ACC112 (cell line): Measurements from ENCODE around the gene BUB1B.
A peak's percentile ranks its signal among the peaks of the same experiment; 100 is the strongest.

Experiments
- H2AFZ ChIP-seq: fragments of 200-600 bp; sonication (generic); one replicate; pipeline ENCODE4 v1.6.0; 2017; ENCODE audit warnings: antibody characterized with exemption, low read length; ENCODE audit not compliant: unreplicated experiment
- H3K27ac ChIP-seq: fragments of 200-600 bp; sonication (generic); 2 replicates; pipeline ENCODE4 v1.5.1; 2014; ENCODE audit warnings: low read depth, mild to moderate bottlenecking, antibody characterized with exemption, low read length, moderate library complexity
- H3K27me3 ChIP-seq: fragments of 200-600 bp; sonication (generic); 2 replicates; pipeline ENCODE4 v1.6.1; 2014; ENCODE audit warnings: mild to moderate bottlenecking, antibody characterized with exemption, low read length, moderate library complexity, mixed read lengths; ENCODE audit not compliant: insufficient read depth
- H3K36me3 ChIP-seq: fragments of 200-600 bp; sonication (generic); 2 replicates; pipeline ENCODE4 v1.6.1; 2016; ENCODE audit warnings: mild to moderate bottlenecking, antibody characterized with exemption, low read length, moderate library complexity, mixed read lengths; ENCODE audit not compliant: insufficient read depth
- H3K4me1 ChIP-seq: fragments of 200-600 bp; sonication (generic); one replicate; pipeline ENCODE4 v1.6.1; 2016; ENCODE audit warnings: low read length, mixed read lengths; ENCODE audit not compliant: insufficient read depth, unreplicated experiment, control insufficient read depth
- H3K4me3 ChIP-seq: fragments of 200-600 bp; sonication (generic); 2 replicates; pipeline ENCODE4 v1.5.1; 2014; ENCODE audit warnings: mild to moderate bottlenecking, low read depth, low read length
- H3K79me2 ChIP-seq: fragments of 200-600 bp; sonication (generic); one replicate; pipeline ENCODE4 v1.6.0; 2016; ENCODE audit warnings: low read length; ENCODE audit not compliant: control insufficient read depth, unreplicated experiment, insufficient read depth

BUB1B gene

DNA sequence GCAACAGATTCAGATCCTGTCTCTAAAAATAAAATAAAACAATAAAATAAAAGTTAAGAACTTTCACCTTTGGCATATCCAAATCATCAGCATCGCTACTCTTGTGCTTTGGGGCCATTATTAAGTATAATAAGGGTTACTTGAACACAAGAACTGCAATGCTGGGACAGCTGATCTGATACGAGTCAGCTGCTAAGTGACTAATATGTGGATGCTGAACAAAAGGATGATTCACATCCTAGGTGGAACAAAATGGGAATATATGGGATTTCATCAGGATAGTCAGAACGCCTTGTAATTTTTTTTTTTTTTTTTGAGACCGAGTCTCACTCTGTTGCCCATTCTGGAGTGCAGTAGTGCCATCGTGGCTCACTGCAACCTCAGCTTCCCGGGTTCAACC, 29.7 kb downstream of the BUB1B start:
- H3K36me3 ChIP-seq = peaks cover 9% of the 10 kb centered on the region
- peak overlapping the region; percentile 31 for H3K27ac ChIP-seq
- peaks cover 7% of the 10 kb centered on the region for H3K79me2 ChIP-seq
- peaks cover 13% of the 10 kb centered on the region for H3K4me1 ChIP-seq
- no peak overlapping the region for H2AFZ ChIP-seq
- H3K4me3 ChIP-seq = no peak overlapping the region
- H3K27me3 ChIP-seq = no peaks in the 10 kb centered on the region

DNA sequence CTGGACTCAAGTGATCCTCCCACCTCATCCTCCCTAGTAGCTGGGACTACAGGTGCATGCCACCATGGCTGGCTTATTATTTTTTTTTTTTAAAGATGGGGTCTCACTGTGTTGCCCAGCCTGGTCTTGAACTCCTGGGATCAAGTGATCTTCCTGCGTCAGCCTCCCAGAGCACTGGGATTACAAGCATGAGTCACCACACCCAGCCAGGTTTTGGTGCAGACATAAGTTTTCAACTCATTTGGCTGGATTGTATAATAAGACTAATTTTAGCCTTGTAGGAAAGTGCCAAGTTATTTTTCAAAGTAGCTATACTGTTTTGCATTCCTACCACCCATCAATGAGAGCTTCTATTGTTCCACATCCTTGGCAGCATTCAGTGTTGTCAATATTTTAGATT, 32.1 kb downstream of the BUB1B start:
- no peak overlapping the region for H3K27ac ChIP-seq
- no peak overlapping the region for H3K4me3 ChIP-seq
- H2AFZ ChIP-seq = no peak overlapping the region
- H3K36me3 ChIP-seq = peaks cover 9% of the 10 kb centered on the region
- H3K4me1 ChIP-seq = peaks cover 13% of the 10 kb centered on the region
- peaks cover 7% of the 10 kb centered on the region for H3K79me2 ChIP-seq
- H3K27me3 ChIP-seq = no peaks in the 10 kb centered on the region

DNA sequence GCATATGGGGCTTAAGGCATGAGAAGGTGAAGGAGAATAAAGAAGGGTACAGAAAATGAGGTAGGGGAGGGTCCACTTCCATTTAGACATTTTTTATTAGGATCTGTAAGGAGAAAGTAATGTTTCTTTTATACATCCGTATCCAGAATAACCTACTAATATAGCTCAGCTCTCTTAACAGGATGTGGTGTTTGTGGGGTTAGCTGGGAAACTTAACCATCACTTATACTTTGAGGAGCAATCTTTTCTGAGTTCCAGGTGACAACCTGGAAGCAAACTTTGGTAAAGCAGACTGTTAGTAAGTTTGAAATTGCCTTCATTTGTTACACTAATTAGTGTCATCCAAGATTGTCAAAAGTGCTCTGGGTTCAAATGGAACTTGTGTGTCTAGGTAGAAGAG, 36.6 kb downstream of the BUB1B start:
- Histone ChIP-seq H3K4me3 (no peak overlapping the region), H2AFZ (no peak overlapping the region), H3K27ac (no peak overlapping the region), H3K36me3 (peaks cover 14% of the 10 kb centered on the region), H3K4me1 (no peaks in the 10 kb centered on the region), H3K27me3 (no peaks in the 10 kb centered on the region), H3K79me2 (peaks cover 7% of the 10 kb centered on the region)

DNA sequence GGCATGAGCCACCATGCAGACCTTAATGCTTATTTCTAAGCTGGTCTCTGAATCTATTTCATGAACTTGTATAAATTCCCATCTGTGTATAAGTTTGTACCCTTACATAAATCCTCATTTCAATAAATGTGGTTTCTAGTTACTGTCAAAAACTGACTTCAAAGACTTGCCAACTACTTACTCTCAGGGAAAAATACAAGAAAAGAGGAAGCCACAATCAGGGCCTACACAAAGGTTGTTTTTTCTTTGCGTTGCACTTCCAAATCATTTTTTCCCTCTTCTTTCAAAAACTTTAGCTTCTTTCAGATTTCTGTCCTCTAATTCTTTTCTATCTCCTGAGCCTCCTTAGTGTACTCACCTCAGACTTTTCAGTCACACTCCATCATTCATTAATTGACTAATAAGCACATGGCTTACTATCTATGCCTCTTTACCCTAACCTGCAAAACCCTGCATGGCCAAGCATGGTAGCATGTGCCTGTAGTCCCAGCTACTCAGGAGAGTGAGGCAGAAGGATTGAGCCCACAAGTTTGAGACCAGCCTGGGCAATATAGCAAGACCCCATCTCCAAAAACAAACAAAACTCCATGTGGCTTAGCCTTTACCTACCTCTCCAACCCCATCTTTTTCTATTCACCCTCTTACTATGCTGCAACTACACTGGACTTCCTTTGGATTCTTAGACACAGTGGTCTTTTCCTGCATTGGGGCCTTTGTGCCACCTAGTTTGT, 37.7 kb downstream of the BUB1B start:
- H2AFZ ChIP-seq = no peak overlapping the region
- H3K4me1 ChIP-seq = no peaks in the 10 kb centered on the region
- H3K4me3 ChIP-seq = no peak overlapping the region
- no peak overlapping the region for H3K27ac ChIP-seq
- peaks cover 22% of the 10 kb centered on the region for H3K36me3 ChIP-seq
- no peaks in the 10 kb centered on the region for H3K27me3 ChIP-seq
- H3K79me2 ChIP-seq = peaks cover 7% of the 10 kb centered on the region

DNA sequence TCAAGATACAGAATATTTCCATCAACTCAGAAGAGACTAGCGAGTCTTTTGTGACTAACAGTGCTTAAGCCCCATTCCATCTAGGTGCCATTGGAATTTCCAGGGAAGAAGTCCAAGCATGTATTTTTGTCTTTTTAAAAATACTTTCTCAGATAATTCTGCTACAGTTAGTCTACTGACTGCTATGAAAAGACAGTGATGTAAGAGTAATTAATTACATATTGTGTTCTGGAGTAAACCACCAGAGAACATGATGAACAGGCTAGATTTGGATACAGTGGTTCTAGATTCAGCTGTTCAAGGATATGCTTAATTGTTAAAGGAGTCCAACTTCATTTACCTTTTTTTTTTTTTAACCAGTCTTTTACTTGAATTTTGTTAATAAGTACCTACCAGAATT, 43.2 kb downstream of the BUB1B start:
- Histone ChIP-seq H3K4me3 (no peak overlapping the region), H3K79me2 (no peaks in the 10 kb centered on the region), H2AFZ (no peak overlapping the region), H3K27me3 (no peaks in the 10 kb centered on the region), H3K36me3 (peaks cover 26% of the 10 kb centered on the region), H3K27ac (no peak overlapping the region), H3K4me1 (no peaks in the 10 kb centered on the region)

DNA sequence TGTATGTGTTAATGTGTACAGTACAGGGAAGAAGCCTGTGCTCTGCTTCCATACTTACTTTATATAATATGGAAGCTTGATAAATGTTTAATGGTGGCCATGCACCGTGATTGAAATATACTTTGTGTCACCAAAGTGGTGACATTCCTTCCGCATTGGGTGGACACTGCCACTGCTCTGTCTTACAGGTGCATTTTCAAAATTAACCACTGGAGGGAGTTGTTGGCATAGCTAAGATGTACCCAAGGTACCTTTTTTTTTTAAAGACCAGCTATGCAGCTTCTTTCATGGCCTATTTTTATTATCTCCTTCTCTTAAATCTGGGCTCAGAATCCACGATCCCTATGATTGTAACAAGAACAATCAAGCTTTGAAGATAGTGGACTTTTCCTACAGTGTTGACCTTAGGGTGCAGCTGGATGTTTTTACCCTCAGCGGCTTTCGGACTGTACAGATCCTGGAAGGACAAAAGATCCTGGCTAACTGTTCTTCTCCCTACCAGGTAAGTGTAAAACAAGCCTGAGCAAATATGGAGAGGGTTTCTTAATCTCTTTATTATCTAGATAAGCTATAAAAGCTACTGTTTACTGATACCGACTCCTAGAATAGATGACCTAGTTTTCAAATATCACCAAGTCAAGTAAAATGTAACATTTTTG, 56.4 kb downstream of the BUB1B start:
- no peaks in the 10 kb centered on the region for H3K4me1 ChIP-seq
- H3K36me3 ChIP-seq = peaks cover 35% of the 10 kb centered on the region
- no peak overlapping the region for H3K4me3 ChIP-seq
- no peaks in the 10 kb centered on the region for H3K79me2 ChIP-seq
- H3K27ac ChIP-seq = no peak overlapping the region
- no peaks in the 10 kb centered on the region for H3K27me3 ChIP-seq
- H2AFZ ChIP-seq = no peak overlapping the region

DNA sequence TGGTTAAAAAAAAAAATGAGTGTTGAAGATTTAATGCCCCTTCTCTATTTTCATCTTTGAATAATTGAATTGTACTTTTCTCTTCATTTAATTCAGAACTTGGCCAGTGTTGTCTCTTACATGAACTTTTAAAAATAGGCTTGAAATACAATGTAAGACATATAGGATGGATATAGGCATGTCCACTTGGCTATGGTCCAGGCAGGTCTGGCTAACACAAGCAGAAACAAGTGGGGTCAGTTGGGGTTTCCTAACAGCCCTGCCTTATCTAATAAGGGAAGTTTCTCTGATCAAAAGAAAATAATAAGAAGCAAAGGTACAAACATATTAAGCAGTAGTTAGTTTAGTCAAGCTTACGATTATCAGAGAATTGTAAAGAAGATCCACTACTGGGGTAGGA, 58.9 kb downstream of the BUB1B start:
- Histone ChIP-seq H3K27ac (no peak overlapping the region), H3K79me2 (no peaks in the 10 kb centered on the region), H3K4me1 (no peaks in the 10 kb centered on the region), H2AFZ (no peak overlapping the region), H3K4me3 (no peak overlapping the region), H3K36me3 (peaks cover 25% of the 10 kb centered on the region), H3K27me3 (no peaks in the 10 kb centered on the region)

DNA sequence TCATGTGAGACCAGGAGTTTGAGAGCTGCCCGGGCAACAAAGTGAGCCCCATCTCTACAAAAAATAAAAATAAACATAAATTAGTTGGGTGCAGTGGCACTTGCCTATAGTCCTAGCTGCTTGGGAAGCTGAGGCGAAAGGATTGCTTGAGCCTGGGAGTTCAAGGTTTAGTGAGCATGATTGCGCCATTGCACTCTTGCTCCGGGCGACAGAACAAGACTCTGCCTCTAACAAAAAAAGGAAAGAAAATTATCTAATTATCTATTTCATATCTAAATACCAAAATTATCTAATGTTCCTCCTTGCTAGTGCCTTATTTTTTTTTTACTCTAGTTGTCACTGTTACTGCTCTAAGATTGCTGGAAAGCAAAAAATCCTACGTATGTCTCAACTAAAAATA, 61.3 kb downstream of the BUB1B start:
- Histone ChIP-seq H3K27ac (no peak overlapping the region), H3K4me3 (no peak overlapping the region), H3K36me3 (peaks cover 25% of the 10 kb centered on the region), H3K4me1 (no peaks in the 10 kb centered on the region), H3K79me2 (no peaks in the 10 kb centered on the region), H2AFZ (no peak overlapping the region), H3K27me3 (no peaks in the 10 kb centered on the region)

DNA sequence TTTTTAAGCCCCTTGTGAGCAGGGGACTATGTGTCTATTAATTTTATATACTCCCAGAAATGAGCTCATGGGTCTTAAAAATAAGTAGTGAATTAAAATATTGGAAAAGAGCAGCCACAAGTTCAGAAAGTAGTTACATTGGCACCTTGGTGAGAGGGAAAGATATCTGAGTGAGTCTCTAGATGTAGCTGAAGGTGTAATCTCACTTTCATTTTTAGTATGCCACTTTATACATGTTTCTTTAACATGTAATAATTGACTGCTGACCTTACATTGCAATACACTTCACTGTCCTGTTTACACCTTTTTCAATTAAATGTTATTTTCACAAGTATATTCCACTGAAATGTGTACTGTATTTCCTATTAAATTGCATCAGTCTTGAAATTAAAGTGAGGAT, 65.9 kb downstream of the BUB1B start:
- H3K4me3 ChIP-seq = no peak overlapping the region
- no peak overlapping the region for H3K27ac ChIP-seq
- H2AFZ ChIP-seq = no peak overlapping the region
- H3K79me2 ChIP-seq = no peaks in the 10 kb centered on the region
- H3K27me3 ChIP-seq = no peaks in the 10 kb centered on the region
- no peaks in the 10 kb centered on the region; the same call in 1 of the 2 replicates for H3K36me3 ChIP-seq
- no peaks in the 10 kb centered on the region for H3K4me1 ChIP-seq

DNA sequence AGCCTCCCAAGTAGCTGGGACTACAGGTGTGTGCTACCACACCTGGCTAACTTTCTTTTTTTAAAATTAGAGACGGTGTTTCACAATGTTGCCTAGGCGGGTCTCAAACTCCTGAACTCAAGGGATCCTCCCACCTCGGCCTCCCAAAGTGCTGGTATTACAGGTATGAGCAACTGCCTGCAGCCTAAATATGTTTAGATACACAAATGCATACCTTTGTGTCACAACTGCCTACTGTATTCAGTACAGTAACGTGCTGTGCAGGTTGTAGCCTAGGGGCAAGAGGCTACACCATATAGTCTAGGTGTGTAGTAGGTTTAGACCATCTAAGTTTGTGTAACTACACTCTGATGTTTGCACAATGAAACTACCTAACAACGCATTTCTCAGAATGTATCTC, 68.4 kb downstream of the BUB1B start:
- no peak overlapping the region for H3K27ac ChIP-seq
- H3K36me3 ChIP-seq = no peaks in the 10 kb centered on the region
- H3K4me1 ChIP-seq = no peaks in the 10 kb centered on the region
- H2AFZ ChIP-seq = no peak overlapping the region
- H3K4me3 ChIP-seq = no peak overlapping the region
- H3K79me2 ChIP-seq = no peaks in the 10 kb centered on the region
- H3K27me3 ChIP-seq = no peaks in the 10 kb centered on the region

DNA sequence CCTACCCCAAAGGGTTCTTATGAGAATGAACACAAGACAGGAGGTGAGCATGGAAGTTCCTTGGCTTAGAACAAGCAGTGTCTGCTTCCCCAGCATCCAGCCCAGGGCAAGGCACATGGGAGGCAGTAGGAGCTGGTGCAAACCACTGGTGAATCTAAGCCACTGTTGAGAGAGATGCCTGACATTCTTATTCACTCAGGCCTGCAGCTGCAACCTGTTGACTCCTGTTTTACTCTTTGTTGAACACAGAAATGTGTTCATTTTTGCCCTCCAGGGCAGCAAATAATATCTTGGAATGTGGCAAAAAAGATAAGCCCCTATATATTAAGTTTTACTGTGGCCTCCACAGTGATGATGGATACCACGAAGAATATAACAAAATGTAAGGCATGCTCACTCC, 69.1 kb downstream of the BUB1B start:
- Histone ChIP-seq H3K4me3 (no peak overlapping the region), H3K79me2 (no peaks in the 10 kb centered on the region), H3K27me3 (no peaks in the 10 kb centered on the region), H3K36me3 (no peaks in the 10 kb centered on the region), H2AFZ (no peak overlapping the region), H3K27ac (no peak overlapping the region), H3K4me1 (no peaks in the 10 kb centered on the region)
